Measurements from ENCODE around the gene SCYL1.
"Not testable (repeated sequence)": the region's sequence is repeated elsewhere in the genome, so short reads cannot be mapped to it uniquely, and the experiment has no call there.

SCYL1 gene

GRCh38 chr11:65504674-65505465 is 20.0 kb upstream of the SCYL1 start:
- no peak for FAIRE-seq
- DNase-seq (ENCODE audit: insufficient read length, low spot score), result no peak
- peak; percentile 58; the same call in 1 of the 2 replicates for TF ChIP-seq POU2F2 (IDR thresholded peaks at IDR 0.05; ENCODE audit: low read depth, low read length)
- TF ChIP-seq POLR2AphosphoS5 (IDR thresholded peaks at IDR 0.05; ENCODE audit: low read depth, low read length), result peak; percentile 42
- TF ChIP-seq SPI1 (IDR thresholded peaks at IDR 0.05; ENCODE audit: low read depth, low read length), result no peak
- peak; percentile 64 for TF ChIP-seq POLR2A (IDR thresholded peaks at IDR 0.05; ENCODE audit: low read depth, low read length)
- no peak for TF ChIP-seq PAX5 (IDR thresholded peaks at IDR 0.05; ENCODE audit: insufficient read depth, low read length, severe bottlenecking)
- no peak for TF ChIP-seq TAF1 (IDR thresholded peaks at IDR 0.05; ENCODE audit: low read depth, low read length)

DNA sequence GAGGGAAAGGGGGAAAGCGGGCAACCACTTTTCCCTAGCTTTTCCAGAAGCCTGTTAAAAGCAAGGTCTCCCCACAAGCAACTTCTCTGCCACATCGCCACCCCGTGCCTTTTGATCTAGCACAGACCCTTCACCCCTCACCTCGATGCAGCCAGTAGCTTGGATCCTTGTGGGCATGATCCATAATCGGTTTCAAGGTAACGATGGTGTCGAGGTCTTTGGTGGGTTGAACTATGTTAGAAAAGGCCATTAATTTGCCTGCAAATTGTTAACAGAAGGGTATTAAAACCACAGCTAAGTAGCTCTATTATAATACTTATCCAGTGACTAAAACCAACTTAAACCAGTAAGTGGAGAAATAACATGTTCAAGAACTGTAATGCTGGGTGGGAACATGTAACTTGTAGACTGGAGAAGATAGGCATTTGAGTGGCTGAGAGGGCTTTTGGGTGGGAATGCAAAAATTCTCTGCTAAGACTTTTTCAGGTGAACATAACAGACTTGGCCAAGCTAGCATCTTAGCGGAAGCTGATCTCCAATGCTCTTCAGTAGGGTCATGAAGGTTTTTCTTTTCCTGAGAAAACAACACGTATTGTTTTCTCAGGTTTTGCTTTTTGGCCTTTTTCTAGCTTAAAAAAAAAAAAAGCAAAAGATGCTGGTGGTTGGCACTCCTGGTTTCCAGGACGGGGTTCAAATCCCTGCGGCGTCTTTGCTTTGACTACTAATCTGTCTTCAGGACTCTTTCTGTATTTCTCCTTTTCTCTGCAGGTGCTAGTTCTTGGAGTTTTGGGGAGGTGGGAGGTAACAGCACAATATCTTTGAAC is 19.2 kb upstream of the SCYL1 start:
- TF ChIP-seq POLR2A (IDR thresholded peaks at IDR 0.05; ENCODE audit: low read depth, low read length) (peak; percentile 94), POLR2AphosphoS5 (IDR thresholded peaks at IDR 0.05; ENCODE audit: low read depth, low read length) (peak; percentile 94), PAX5 (IDR thresholded peaks at IDR 0.05; ENCODE audit: insufficient read depth, low read length, severe bottlenecking) (no peak), POU2F2 (IDR thresholded peaks at IDR 0.05; ENCODE audit: low read depth, low read length) (peak; percentile 49; the same call in 1 of the 2 replicates), SPI1 (IDR thresholded peaks at IDR 0.05; ENCODE audit: low read depth, low read length) (no peak)
- peak; percentile 28 for FAIRE-seq
- no peak for DNase-seq (ENCODE audit: insufficient read length, low spot score)

DNA sequence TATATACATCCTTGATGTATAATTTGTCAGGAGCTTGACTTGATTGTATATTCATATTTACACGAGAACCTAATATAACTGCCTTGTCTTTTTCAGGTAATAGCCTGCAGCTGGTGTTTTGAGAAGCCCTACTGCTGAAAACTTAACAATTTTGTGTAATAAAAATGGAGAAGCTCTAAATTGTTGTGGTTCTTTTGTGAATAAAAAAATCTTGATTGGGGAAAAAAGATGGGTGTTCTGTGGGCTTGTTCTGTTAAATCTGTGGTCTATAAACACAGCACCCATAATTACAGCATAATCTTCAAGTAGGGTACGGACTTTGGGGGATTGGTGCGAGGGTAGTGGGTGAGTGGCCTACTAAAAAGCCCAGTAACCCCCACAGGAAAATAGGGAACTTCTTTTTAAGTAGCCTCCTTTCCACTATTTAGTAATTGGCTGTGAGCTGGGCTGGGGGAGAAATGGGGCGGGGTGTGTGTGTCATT is 18.6 kb upstream of the SCYL1 start:
- FAIRE-seq (no peak), DNase-seq (ENCODE audit: insufficient read length, low spot score) (no peak)
- TF ChIP-seq PAX5 (IDR thresholded peaks at IDR 0.05; ENCODE audit: insufficient read depth, low read length, severe bottlenecking) (no peak), SPI1 (IDR thresholded peaks at IDR 0.05; ENCODE audit: low read depth, low read length) (no peak), POU2F2 (IDR thresholded peaks at IDR 0.05; ENCODE audit: low read depth, low read length) (no peak), POLR2AphosphoS5 (IDR thresholded peaks at IDR 0.05; ENCODE audit: low read depth, low read length) (no peak), TAF1 (IDR thresholded peaks at IDR 0.05; ENCODE audit: low read depth, low read length) (no peak), POLR2A (IDR thresholded peaks at IDR 0.05; ENCODE audit: low read depth, low read length) (no peak)

- FAIRE-seq (peak; percentile 67), DNase-seq (ENCODE audit: insufficient read length, low spot score) (no peak)
- peak; percentile 91 for TF ChIP-seq PAX5 (IDR thresholded peaks at IDR 0.05; ENCODE audit: insufficient read depth, low read length, severe bottlenecking)
- TF ChIP-seq POLR2A (IDR thresholded peaks at IDR 0.05; ENCODE audit: low read depth, low read length), result peak; percentile 99
- peak; percentile 67 for TF ChIP-seq TAF1 (IDR thresholded peaks at IDR 0.05; ENCODE audit: low read depth, low read length)
- peak; percentile 96 for TF ChIP-seq POU2F2 (IDR thresholded peaks at IDR 0.05; ENCODE audit: low read depth, low read length)
- peak; percentile 99 for TF ChIP-seq POLR2AphosphoS5 (IDR thresholded peaks at IDR 0.05; ENCODE audit: low read depth, low read length)
- TF ChIP-seq SPI1 (IDR thresholded peaks at IDR 0.05; ENCODE audit: low read depth, low read length), result no peak
Observed at GRCh38 chr11:65506772-65507505, 17.9 kb upstream of the SCYL1 start.

GRCh38 chr11:65512311-65512710 is 12.6 kb upstream of the SCYL1 start:
- DNase-seq (ENCODE audit: insufficient read length, low spot score); FAIRE-seq: not testable (repeated sequence)

GRCh38 chr11:65516135-65516968 is 8.5 kb upstream of the SCYL1 start:
- FAIRE-seq, result no peak
- TF ChIP-seq POU2F2 (IDR thresholded peaks at IDR 0.05; ENCODE audit: low read depth, low read length), result no peak
- no peak for TF ChIP-seq PAX5 (IDR thresholded peaks at IDR 0.05; ENCODE audit: insufficient read depth, low read length, severe bottlenecking)
- no peak for TF ChIP-seq POLR2AphosphoS5 (IDR thresholded peaks at IDR 0.05; ENCODE audit: low read depth, low read length)
- DNase-seq (ENCODE audit: insufficient read length, low spot score), result no peak

DNA sequence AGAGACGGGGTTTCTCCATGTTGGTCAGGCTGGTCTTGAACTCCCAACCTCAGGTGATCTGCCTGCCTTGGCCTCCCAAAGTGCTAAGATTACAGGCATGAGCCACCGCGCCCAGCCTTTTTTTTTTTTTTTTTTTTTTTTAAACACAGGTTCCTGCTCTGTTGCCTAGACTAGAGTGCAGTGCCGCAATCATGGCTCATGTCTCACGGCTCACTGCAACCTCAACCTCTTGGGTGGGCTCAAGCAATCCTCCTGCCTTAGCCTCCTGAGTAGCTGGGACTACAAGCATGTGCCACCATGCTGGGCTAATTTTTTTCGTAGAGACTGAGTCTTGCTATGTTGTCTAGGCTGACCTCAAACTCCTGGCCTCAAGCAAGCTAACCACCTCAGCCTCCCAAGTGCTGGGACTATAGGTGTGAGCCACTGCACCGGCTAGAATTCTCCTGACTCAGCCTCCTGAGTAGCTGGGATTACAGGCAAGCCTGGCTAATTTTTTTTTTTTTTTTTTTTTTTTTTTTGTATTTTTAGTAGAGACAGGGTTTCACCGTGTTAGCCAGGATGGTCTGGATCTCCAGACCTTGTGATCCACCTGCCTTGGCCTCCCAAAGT is 5.8 kb upstream of the SCYL1 start:
- DNase-seq (ENCODE audit: insufficient read length, low spot score); FAIRE-seq: not testable (repeated sequence)

DNA sequence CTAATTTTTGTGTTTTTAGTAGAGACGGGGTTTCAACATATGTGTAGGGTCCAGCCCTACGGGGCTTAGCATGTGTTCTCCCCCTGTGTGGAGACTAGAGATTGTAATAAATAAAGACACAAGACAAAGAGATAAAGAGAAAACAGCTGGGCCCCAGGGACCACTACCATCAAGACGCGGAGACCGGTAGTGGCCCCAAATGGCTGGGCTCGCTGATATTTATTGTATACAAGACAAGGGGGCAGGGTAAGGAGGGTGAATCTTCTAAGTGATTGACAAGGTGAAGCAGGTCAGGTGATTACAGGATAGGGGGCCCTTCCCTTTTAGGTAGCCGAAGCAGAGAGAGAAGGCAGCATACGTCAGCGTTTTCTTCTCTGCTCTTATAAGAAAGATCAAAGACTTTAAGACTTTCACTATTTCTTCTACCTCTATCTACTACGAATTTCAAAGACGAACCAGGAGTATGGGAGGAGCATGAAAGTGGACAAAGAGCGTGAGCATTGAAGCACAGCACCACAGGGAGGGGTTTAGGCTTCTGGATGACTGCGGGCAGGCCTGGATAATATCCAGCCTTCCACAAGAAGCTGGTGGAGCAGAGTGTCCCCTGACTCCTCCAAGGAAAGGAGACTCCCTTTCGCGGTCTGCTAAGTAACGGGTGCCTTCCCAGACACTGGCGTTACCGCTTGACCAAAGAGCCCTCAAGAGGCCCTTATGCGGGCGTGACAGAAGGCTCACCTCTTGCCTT is 2.9 kb upstream of the SCYL1 start:
- FAIRE-seq, result not testable (repeated sequence)

More for the DNA sequence above, 2.9 kb upstream of the SCYL1 start:
- not testable (repeated sequence) for DNase-seq (ENCODE audit: insufficient read length, low spot score)
